ENCODE results near the gene KDM4E. TPM values are rescaled to one million over a fixed set of nuclear protein-coding genes. Genes with fewer than 3 reads are reported as not detected.
"Not testable (repeated sequence)": the region's sequence is repeated elsewhere in the genome, so short reads cannot be mapped to it uniquely, and the experiment has no call there.

KDM4E gene
- total RNA-seq, 1 donor from 2014 or later: not detected

DNA sequence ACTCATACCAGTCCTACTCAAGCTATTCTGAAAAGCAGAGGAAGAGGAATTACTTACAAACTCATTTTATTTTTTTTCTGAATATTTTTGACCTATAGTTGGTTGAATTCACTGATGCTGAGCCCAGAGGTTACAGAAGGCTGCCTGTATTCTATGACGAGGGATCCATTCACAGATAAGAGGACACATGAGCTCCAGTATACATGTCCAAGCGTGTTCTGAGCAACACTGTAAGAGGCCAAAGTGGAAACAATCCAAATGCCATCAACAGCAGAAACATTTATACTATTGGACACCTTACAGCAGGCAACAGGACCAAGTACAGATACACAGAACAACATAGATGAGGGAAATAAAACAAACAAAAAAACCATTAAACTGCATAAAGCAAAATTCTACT is 10.3 kb downstream of the KDM4E start:
- no peak for DNase-seq (ENCODE audit: extremely low spot score, unreplicated experiment)
- Mint-ChIP-seq H3K36me3 (ENCODE audit: unreplicated experiment) (no peaks in the 10 kb centered on the region), H3K4me3 (ENCODE audit: unreplicated experiment) (no peak overlapping the region), H3K27ac (ENCODE audit: unreplicated experiment) (no peak overlapping the region), H3K9me3 (ENCODE audit: unreplicated experiment) (no peaks in the 10 kb centered on the region), H3K27me3 (ENCODE audit: unreplicated experiment) (peaks cover 43% of the 10 kb centered on the region), H3K4me1 (ENCODE audit: unreplicated experiment) (no peaks in the 10 kb centered on the region)
- TF ChIP-seq, protein P1, sequence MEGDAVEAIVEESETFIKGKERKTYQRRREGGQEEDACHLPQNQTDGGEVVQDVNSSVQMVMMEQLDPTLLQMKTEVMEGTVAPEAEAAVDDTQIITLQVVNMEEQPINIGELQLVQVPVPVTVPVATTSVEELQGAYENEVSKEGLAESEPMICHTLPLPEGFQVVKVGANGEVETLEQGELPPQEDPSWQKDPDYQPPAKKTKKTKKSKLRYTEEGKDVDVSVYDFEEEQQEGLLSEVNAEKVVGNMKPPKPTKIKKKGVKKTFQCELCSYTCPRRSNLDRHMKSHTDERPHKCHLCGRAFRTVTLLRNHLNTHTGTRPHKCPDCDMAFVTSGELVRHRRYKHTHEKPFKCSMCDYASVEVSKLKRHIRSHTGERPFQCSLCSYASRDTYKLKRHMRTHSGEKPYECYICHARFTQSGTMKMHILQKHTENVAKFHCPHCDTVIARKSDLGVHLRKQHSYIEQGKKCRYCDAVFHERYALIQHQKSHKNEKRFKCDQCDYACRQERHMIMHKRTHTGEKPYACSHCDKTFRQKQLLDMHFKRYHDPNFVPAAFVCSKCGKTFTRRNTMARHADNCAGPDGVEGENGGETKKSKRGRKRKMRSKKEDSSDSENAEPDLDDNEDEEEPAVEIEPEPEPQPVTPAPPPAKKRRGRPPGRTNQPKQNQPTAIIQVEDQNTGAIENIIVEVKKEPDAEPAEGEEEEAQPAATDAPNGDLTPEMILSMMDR (IDR thresholded peaks at IDR 0.05): no peak

DNA sequence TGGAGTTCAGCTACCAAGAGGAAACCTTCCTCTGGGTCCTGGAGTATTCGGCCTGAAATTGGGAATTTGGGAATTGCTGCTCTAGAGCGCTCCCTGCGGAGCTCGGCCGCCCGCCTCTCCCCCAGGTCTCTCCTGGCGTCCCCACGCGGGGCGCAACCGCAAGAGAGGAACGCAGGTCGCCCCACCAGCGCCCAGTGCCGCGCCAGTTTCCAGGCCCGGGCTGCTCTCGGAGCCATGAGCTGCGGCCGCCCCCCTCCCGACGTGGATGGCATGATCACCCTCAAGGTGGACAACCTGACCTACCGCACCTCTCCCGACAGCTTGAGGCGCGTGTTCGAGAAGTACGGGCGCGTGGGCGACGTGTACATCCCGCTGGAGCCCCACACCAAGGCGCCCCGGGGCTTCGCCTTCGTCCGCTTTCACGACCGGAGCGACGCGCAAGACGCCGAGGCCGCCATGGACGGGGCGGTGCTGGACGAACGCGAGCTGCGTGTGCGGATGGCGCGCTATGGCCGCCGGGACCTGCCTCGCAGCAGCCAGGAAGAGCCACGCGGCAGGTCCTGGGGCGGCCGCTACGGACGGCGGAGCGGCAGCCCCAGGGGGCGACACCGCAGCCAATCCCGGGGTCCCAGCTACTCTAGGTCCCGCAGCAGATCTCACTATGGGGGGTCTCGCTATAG is 12.4 kb downstream of the KDM4E start:
- DNase-seq (ENCODE audit: extremely low spot score, unreplicated experiment); H3K27ac Mint-ChIP-seq (ENCODE audit: unreplicated experiment); H3K4me1 Mint-ChIP-seq (ENCODE audit: unreplicated experiment); H3K9me3 Mint-ChIP-seq (ENCODE audit: unreplicated experiment); H3K36me3 Mint-ChIP-seq (ENCODE audit: unreplicated experiment); H3K4me3 Mint-ChIP-seq (ENCODE audit: unreplicated experiment): not testable (repeated sequence)
- peaks cover 39% of the 10 kb centered on the region for H3K27me3 Mint-ChIP-seq (ENCODE audit: unreplicated experiment)

DNA sequence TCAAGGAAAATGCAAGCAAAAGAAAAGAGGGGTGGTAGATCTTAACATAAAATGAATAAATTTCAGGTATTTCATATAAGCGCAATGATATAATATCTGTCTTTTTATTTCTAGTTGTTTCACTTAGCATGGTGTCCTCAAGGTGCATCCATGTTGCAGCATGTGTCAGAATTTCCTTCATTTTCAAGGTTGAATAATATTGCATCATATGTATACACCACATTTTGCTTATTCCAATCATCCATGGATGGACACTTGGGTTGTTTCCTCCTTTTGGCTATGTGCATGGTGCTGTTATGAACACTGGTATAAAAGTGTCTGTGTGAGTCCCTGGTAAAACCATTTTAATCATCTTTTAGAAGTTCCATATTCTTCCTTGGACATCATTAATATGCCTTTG is 17.2 kb downstream of the KDM4E start:
- Mint-ChIP-seq H3K4me1 (ENCODE audit: unreplicated experiment) (no peaks in the 10 kb centered on the region), H3K27ac (ENCODE audit: unreplicated experiment) (no peak overlapping the region), H3K9me3 (ENCODE audit: unreplicated experiment) (no peaks in the 10 kb centered on the region), H3K36me3 (ENCODE audit: unreplicated experiment) (no peaks in the 10 kb centered on the region), H3K27me3 (ENCODE audit: unreplicated experiment) (peaks cover 46% of the 10 kb centered on the region), H3K4me3 (ENCODE audit: unreplicated experiment) (no peak overlapping the region)
- no peak for DNase-seq (ENCODE audit: extremely low spot score, unreplicated experiment)
- TF ChIP-seq, protein P1 (IDR thresholded peaks at IDR 0.05): no peak

DNA sequence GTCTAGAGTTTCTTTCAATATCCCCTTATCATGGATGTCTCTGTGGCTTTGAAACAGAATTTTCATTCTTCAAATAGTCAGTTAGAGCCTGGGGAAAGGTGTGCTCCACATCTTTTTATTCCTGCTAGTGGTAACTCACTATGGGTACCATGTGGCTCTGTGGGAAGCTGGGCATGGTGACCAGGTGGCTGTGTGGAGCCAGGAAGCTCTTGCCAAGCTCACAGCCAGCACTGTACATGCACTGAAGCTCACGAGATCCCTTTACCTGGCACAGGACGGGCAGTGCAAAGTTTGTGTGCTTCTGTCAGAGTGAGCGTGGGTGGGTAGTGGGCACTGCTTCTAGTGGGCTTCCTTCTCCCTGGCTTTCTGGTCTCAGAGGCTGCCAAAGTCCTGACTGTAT is 17.8 kb downstream of the KDM4E start:
- Mint-ChIP-seq H3K4me3 (ENCODE audit: unreplicated experiment) (no peak overlapping the region), H3K36me3 (ENCODE audit: unreplicated experiment) (no peaks in the 10 kb centered on the region), H3K27me3 (ENCODE audit: unreplicated experiment) (peaks cover 48% of the 10 kb centered on the region), H3K27ac (ENCODE audit: unreplicated experiment) (no peak overlapping the region), H3K4me1 (ENCODE audit: unreplicated experiment) (no peaks in the 10 kb centered on the region), H3K9me3 (ENCODE audit: unreplicated experiment) (no peaks in the 10 kb centered on the region)
- DNase-seq (ENCODE audit: extremely low spot score, unreplicated experiment): no peak
- TF ChIP-seq, protein P1 (IDR thresholded peaks at IDR 0.05): no peak

DNA sequence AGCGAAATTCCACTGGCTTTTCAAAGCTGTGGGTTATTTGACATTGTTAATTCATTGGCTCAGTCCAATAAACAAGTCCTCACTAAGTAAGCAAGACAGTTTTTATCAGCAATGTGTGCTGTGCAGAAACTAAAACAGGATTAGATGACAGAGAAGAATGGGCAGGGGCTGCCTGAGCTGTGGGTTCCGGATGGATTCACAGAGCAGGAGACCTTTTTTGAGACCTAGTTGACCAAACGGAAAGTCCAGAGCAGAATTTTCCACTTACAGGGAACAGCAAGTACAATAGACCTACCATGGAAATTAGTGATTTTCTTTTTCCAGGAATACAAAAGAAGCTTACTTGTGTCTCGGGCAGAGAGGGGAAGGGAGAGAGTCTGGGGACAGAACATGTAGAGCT is 19.0 kb downstream of the KDM4E start:
- Mint-ChIP-seq H3K9me3 (ENCODE audit: unreplicated experiment) (no peaks in the 10 kb centered on the region), H3K27me3 (ENCODE audit: unreplicated experiment) (peaks cover 59% of the 10 kb centered on the region), H3K36me3 (ENCODE audit: unreplicated experiment) (no peaks in the 10 kb centered on the region), H3K27ac (ENCODE audit: unreplicated experiment) (no peak overlapping the region), H3K4me3 (ENCODE audit: unreplicated experiment) (no peak overlapping the region), H3K4me1 (ENCODE audit: unreplicated experiment) (no peaks in the 10 kb centered on the region)
- TF ChIP-seq, protein P1 (IDR thresholded peaks at IDR 0.05): no peak
- no peak for DNase-seq (ENCODE audit: extremely low spot score, unreplicated experiment)

All from osteocyte (in vitro differentiated cells).